ENCODE results near the gene MYO1B.

DNA sequence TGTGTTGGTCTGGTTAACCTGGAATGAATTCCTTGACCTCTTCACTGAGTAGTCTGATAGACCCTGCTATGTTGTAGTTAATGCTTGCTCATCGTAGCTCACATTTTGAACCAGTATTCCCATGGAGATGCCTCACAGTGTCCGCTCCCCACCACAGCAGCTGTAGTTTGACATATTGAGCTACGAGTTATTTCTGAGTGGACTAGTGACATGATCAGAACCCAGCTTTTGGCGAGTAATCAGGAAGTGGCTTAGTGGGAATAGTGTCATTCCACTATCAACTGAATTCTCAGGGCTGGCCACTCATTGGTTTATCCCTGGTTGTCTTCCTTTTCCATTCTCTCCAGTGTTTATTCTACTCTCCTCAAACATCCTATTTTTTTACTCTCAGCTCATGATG lies 102.7 kb downstream of the MYO1B start:
- TF ChIP-seq, protein P1, sequence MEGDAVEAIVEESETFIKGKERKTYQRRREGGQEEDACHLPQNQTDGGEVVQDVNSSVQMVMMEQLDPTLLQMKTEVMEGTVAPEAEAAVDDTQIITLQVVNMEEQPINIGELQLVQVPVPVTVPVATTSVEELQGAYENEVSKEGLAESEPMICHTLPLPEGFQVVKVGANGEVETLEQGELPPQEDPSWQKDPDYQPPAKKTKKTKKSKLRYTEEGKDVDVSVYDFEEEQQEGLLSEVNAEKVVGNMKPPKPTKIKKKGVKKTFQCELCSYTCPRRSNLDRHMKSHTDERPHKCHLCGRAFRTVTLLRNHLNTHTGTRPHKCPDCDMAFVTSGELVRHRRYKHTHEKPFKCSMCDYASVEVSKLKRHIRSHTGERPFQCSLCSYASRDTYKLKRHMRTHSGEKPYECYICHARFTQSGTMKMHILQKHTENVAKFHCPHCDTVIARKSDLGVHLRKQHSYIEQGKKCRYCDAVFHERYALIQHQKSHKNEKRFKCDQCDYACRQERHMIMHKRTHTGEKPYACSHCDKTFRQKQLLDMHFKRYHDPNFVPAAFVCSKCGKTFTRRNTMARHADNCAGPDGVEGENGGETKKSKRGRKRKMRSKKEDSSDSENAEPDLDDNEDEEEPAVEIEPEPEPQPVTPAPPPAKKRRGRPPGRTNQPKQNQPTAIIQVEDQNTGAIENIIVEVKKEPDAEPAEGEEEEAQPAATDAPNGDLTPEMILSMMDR (conservative IDR thresholded peaks at IDR 0.05; ENCODE audit: low read depth, low read length), result no peak
- no peak for TF ChIP-seq EZH2 (IDR thresholded peaks at IDR 0.05; ENCODE audit: low read length, unreplicated experiment)

All from PC-3 (cell line).